Smooth muscle cell (in vitro differentiated cells): ENCODE results near the gene DGCR8. TPM values are rescaled to one million over a fixed set of nuclear protein-coding genes. Genes with fewer than 3 reads are reported as not detected.

Experiments
- DNase-seq: peaks from one replicate; lab custom pipeline; 2025; ENCODE audit not compliant: unreplicated experiment; lab: John Stamatoyannopoulos, UW
- H2AFZ ChIP-seq: fragments of 200-600 bp; sonication (generic); 2 replicates; pipeline ENCODE4 v1.6.0; 2016; ENCODE audit warnings: antibody characterized with exemption, low read depth, mild to moderate bottlenecking
- H3F3A ChIP-seq: fragments of 200-600 bp; sonication (generic); 2 replicates; pipeline ENCODE4 v1.6.0; 2017; ENCODE audit warnings: antibody characterized with exemption, low read depth
- H3K27ac ChIP-seq: fragments of 200-600 bp; sonication (generic); 2 replicates; pipeline ENCODE4 v1.5.1; 2016; ENCODE audit warnings: low read depth, mild to moderate bottlenecking
- H3K27me3 ChIP-seq: fragments of 200-600 bp; sonication (generic); 2 replicates; pipeline ENCODE4 v1.6.1; 2016; ENCODE audit warnings: low read depth, mild to moderate bottlenecking
- H3K36me3 ChIP-seq: fragments of 200-600 bp; sonication (generic); 2 replicates; pipeline ENCODE4 v1.5.1; 2016; ENCODE audit warnings: low read depth
- H3K4me1 ChIP-seq: fragments of 200-600 bp; sonication (generic); 2 replicates; pipeline ENCODE4 v1.5.1; 2016; ENCODE audit warnings: low read depth
- H3K4me2 ChIP-seq: fragments of 200-600 bp; sonication (generic); 2 replicates; pipeline ENCODE4 v1.6.0; 2016; ENCODE audit warnings: mild to moderate bottlenecking
- H3K4me3 ChIP-seq: fragments of 200-600 bp; sonication (generic); 2 replicates; pipeline ENCODE4 v1.5.1; 2016; ENCODE audit warnings: mild to moderate bottlenecking
- H3K79me2 ChIP-seq: fragments of 200-600 bp; sonication (generic); 2 replicates; pipeline ENCODE4 v1.6.0; 2016; ENCODE audit warnings: low read depth, mild to moderate bottlenecking
- H3K9ac ChIP-seq: fragments of 200-600 bp; sonication (generic); 2 replicates; pipeline ENCODE4 v1.6.0; 2016; ENCODE audit warnings: low read depth
- H3K9me3 ChIP-seq: fragments of 200-600 bp; sonication (generic); replicated peaks from 2 replicates; pipeline ENCODE4 v1.5.1; 2016; ENCODE audit warnings: low read depth
- H4K20me1 ChIP-seq: fragments of 200-600 bp; sonication (generic); 2 replicates; pipeline ENCODE4 v1.6.0; 2016; ENCODE audit warnings: low read depth
- CTCF ChIP-seq: fragments of 200-600 bp; sonication (generic); IDR thresholded peaks from 2 replicates; pipeline ENCODE4 v1.5.1; 2017; ENCODE audit warnings: borderline replicate concordance, mild to moderate bottlenecking, antibody characterized with exemption; ENCODE audit not compliant: insufficient read depth, poor library complexity, severe bottlenecking
- WGBS: methylation state at CpG from one replicate; pipeline ENCODE4 v1.1.7; 2016; ENCODE audit warnings: low lambda C conversion rate; 5-methylcytosine and 5-hydroxymethylcytosine counted together
- polyA plus RNA-seq: library from polyadenylated mRNA; unstranded; fragments of >200 nt; fragmentation: Nextera tagmentation; extraction: Ambion mirVana; gene quantifications from 2 replicates; pipeline ENCODE4 v1.2.1, GENCODE V29; 2016
- total RNA-seq: library from RNA; depleted of rRNA; stranded (reverse); fragments of >200 nt; gene quantifications from 2 replicates; pipeline ENCODE4 v1.2.3, GENCODE V29; 2014

DGCR8 gene
- total and polyA plus RNA-seq, 2 experiments from 2014 or later, result 6.5 to 9.7 TPM

- 93% methylated on average over 17 of the region's 17 CpGs for WGBS
- no peaks in the 10 kb centered on the region for H3K9me3 ChIP-seq
- no peak overlapping the region for H3K9ac ChIP-seq
- H3F3A ChIP-seq, result peaks cover 16% of the 10 kb centered on the region
- H4K20me1 ChIP-seq, result peaks cover 27% of the 10 kb centered on the region
- TF ChIP-seq CTCF, result no peak
- H3K4me1 ChIP-seq, result peaks cover 6% of the 10 kb centered on the region
- no peak overlapping the region for H3K4me3 ChIP-seq
- H3K27me3 ChIP-seq, result no peaks in the 10 kb centered on the region
- H3K27ac ChIP-seq, result no peak overlapping the region
- H3K79me2 ChIP-seq, result peaks cover 12% of the 10 kb centered on the region
- DNase-seq, result no peak
- H3K36me3 ChIP-seq, result peaks cover 5% of the 10 kb centered on the region
- no peak overlapping the region for H3K4me2 ChIP-seq
- H2AFZ ChIP-seq, result no peak overlapping the region
These were observed 48.0 kb downstream of the DGCR8 start for GRCh38 chr22:20127869-20128618.

DNA sequence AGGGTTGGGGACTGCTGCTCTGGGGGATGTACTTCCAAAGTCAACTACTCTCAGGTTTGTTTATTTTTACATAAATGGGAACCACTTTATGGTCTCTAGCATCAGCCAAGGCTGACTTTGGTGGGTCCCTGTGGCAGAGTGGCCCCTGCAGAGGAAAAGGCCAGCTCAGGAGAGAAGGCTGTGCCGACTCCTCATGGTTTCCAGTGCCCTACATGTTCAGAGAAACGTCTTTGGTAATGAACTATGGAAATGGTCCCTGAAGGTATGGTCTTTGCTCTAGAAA lies 48.5 kb downstream of the DGCR8 start:
- Histone ChIP-seq H2AFZ (no peak overlapping the region), H3K4me3 (no peak overlapping the region), H3K27ac (no peak overlapping the region), H3K9me3 (no peaks in the 10 kb centered on the region), H3K27me3 (no peaks in the 10 kb centered on the region), H3K4me2 (no peak overlapping the region), H3F3A (peaks cover 16% of the 10 kb centered on the region), H3K79me2 (peaks cover 17% of the 10 kb centered on the region), H3K9ac (no peak overlapping the region), H3K4me1 (peaks cover 7% of the 10 kb centered on the region), H3K36me3 (peaks cover 5% of the 10 kb centered on the region), H4K20me1 (peaks cover 30% of the 10 kb centered on the region)
- DNase-seq, result no peak
- TF ChIP-seq CTCF, result no peak
- WGBS, result 89% methylated on average over 2 of the region's 2 CpGs

GRCh38 chr22:20128902-20129746 lies 49.1 kb downstream of the DGCR8 start:
- Histone ChIP-seq H3K9ac (no peak overlapping the region), H3K4me3 (no peak overlapping the region), H3K27me3 (no peaks in the 10 kb centered on the region), H3K36me3 (peaks cover 5% of the 10 kb centered on the region), H3K27ac (no peak overlapping the region), H3F3A (peaks cover 16% of the 10 kb centered on the region), H4K20me1 (peaks cover 30% of the 10 kb centered on the region), H3K79me2 (peaks cover 22% of the 10 kb centered on the region), H3K4me1 (peaks cover 7% of the 10 kb centered on the region), H2AFZ (no peak overlapping the region), H3K4me2 (no peak overlapping the region), H3K9me3 (no peaks in the 10 kb centered on the region)
- TF ChIP-seq CTCF, result peak; percentile 21
- 76% methylated on average over 18 of the region's 18 CpGs for WGBS
- DNase-seq, result no peak
